COR-L47 (cell line): ENCODE measurements around the gene NME8.
"Not testable (repeated sequence)": the region's sequence is repeated elsewhere in the genome, so short reads cannot be mapped to it uniquely, and the experiment has no call there.

ENCODE experiments used
- DNase-seq: peaks from one replicate; lab custom pipeline; 2025; lab: John Stamatoyannopoulos, UW

The NME8 gene, protein sequence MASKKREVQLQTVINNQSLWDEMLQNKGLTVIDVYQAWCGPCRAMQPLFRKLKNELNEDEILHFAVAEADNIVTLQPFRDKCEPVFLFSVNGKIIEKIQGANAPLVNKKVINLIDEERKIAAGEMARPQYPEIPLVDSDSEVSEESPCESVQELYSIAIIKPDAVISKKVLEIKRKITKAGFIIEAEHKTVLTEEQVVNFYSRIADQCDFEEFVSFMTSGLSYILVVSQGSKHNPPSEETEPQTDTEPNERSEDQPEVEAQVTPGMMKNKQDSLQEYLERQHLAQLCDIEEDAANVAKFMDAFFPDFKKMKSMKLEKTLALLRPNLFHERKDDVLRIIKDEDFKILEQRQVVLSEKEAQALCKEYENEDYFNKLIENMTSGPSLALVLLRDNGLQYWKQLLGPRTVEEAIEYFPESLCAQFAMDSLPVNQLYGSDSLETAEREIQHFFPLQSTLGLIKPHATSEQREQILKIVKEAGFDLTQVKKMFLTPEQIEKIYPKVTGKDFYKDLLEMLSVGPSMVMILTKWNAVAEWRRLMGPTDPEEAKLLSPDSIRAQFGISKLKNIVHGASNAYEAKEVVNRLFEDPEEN

DNA sequence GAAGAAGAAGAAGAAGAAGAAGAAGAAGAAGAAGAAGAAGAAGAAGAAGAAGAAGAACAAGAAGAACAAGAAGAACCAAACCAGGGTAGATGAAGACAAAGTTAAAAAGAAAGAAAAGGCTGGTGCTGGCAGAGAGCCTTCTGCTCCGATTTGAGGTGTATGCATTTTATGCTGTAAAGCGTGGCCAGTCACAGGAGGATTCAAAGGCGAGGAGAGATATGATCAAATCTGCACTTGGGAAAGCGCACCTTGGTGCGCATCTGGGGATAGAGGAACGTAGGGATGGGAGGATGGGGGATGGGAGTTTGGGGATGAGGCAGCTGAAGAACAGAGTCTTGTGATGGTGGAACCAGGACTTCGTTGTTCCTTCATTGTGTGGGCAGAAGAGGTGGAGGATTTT is at the start of gene NME8:
TSS of gene NME8 (plus strand) at position 301 of the 400 bp plus-strand sequence. CDS start 1,670 bp downstream, outside the sequence.
- no peak for DNase-seq

DNA sequence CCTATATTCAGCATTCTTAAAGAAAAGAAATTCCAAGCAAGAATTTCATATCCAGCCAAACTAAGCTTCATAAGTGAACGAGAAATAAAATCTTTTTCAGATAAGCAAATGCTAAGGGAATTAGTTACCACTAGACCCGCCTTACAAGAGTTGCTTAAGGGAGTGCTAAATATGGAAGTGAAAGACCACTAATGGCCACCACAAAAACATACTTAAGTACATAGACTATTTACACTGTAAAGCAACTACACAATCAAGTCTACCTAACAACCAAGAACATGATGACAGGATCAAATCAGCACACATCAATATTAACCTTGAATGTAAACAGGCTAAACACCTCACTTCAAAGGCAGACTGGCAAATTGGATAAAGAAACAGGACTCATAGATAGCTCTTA is 42.2 kb upstream of the NME8 start:
- DNase-seq, result no peak

DNA sequence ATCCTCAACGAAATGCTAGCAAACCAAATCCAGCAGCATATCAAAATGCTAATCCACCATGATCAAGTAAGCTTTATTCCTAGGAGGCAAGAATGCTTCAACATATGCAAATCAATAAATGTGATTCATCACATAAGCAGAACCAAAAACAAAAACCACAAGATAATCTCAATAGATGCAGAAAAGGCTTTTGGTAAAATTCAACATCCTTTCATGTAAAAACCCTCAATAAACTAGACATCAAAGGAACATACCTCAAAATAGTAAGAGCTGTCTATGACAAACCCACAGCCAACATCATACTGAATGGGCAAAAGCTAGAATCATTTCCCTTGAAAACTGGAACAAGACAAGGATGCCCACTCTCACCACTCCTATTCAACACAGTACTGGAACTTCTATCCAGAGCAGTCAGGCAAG is 36.2 kb upstream of the NME8 start:
- not testable (repeated sequence) for DNase-seq

DNA sequence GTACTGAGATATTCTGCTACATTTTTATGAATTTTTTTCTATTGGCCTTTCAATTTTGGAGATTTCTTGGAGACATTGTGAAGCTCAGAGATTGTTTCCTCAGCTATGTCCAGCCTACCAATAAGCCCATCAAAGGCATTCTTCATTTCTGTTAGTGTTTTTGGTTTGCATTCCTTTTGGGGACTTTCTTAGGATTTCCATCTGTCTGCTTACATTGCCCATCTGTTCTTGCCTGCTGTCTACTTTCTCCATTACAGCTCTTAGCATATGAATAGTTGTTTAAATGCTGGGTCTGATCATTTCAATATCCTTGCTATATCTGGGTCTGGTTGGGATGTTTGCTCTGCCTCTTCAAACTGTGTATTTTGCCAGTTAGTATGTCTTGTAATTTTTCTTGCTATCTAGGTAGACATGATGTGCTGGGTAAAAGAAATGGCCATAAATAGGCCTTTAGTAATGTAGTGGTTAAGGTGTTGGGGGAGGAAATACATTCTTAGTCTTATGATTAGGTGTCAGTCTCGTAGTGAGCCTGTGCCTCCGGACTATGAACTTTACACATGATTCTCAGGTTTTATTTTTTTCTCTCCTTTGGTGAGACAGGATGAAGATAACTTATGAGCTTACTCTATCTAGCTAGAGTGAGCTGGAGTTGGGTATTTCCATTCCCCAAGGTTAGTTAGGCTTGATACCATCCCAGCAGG is 32.6 kb upstream of the NME8 start:
- no peak for DNase-seq

DNA sequence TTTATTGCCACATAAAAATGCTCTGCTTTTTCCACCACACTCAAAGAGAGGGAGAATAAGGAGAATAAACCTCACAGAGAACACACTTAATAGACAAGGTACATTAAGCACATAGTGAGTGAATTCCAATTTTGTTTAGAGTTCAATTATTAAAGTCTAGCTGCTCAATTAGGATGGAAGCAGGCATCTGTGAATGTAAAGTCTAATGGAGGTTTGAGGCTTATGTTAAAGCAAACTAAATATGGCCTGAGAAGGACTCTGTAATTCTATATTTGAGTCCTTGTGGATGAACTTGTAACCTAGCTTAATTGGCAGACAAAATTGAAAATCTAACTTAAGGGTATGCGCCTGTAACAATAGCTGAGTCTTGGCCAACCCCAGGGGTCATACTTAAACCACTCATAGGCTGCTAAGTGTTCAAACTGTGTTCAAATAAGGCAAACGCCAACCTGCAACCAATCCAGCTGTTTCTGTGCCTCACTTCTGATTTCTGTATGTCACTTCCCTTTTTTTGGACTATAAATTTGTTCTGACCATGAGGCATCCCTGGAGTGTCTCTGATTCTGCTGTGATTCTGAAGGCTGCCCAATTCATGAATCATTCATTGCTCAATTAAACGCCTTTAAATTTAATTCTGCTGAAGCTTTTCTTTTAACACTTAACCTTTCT is 31.3 kb upstream of the NME8 start:
- DNase-seq, result no peak

DNA sequence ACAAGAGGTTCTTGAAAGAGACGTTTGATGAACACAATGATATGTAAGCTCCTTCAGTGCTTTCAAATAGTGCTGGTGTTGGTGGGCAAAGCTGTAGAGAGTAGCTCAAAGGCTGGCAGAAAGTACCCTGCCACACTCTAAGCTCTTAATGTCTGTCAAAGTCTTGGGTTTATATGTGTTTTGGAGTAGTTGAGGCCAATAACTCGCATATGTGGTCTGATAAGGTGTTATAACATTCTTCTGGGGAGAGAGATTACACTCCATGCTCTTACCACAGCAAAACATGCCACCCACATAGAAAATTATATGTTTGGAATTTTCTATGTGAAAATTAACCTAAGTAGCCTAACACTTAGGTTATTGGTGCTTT is 30.8 kb upstream of the NME8 start:
- DNase-seq, result no peak

DNA sequence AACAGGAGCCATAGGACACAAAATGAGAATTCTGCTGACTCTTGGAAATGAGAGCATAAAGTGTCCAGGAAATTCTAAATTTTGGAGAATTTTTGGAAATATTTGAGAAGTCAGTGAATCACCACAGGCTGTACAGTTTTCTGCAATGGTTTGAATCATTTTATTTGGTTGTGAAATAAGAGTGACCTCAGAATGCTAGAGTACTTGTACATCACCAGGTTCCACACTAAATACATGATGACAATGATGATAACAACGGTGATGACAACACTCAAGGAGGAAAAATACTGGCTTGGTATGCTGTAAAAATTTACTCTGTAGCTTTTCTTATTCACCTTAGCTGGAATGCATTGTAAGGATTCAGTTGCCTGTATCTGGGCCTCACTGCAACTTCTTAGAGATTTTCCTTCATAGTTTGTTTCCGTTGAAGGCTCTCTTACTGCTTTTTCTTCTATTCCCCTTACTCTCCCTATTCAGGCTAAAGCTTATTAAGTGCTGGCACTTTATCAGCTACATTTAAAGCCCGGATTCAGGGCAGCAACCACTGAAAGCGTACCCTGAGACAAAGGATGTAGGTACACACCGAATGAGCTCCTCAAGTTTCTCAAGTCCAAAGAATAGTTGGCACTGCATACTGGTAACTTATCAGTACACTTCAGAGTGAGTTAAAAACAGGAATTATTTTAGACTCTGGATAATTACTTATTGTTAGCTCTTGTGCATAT is 30.2 kb upstream of the NME8 start:
- no peak for DNase-seq

DNA sequence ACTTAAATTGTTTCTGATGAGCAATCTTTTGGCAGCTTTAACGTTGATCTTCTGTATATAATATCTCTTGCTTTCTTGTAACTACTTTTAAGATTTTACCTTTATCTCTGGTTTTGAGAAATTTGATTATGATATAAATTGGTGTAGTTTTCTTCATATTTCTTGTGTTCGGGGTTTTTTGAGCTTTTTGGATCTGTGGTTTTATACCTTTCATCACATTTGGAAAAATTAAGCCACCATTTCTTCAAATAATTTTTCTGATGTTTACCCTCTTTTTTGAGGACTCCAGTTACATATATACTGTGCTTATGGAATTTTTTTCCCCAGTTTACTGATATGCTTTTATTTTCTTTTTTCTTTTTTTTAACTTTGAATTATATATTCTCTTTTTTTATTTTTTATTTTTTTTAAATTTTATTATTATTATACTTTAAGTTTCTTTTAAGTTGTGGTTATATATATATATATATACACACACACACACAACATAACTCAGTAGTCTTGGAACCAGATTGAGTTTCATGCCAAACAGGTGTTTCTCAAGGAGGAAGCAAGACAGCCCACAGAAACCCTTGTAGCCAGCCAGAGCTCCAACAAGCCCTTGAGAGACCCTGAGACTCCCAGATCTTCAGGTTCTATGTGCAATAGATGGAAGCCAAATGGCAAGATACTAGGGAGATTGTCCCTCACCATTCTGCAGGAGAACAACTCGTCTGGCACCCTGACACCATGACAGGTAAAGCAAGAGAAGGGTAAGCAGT is 27.5 kb upstream of the NME8 start:
- DNase-seq, result no peak

DNA sequence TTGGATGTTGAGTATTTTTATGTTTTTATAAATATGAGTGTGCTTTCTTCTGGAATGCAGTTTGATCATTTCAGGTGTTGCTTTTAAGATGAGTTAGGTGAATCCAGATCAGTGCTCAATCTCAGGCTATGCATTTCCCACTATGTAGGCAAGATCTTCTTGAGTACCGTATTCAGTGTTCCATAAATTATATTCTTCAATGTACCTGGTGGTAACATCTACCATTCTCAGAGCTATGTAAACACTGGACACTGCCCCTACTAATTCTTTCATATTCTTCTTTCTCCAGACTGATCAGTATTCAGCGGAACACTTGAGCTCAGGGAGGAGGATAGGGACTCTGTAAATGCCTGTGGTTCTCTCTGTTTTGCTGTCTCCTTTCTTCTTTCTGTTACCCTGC is 25.5 kb upstream of the NME8 start:
- DNase-seq, result no peak

DNA sequence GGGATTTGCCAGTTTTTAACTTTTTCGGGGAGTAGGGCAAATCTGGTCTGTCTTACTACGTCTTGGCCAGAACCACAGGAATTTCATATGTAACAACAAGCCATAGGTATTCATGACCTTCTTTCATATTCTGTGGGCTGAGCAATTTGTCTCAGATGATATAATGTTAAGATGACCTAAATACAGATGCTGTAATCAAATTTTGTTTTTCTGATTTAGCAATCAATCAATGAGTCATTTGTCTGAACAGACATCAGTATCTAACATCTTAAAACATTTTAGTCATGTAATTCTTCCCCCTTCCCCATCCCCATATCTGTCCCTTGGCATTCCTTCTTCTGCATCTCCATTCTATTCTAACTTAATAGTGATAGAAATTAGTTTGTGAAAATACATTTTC is 24.8 kb upstream of the NME8 start:
- no peak for DNase-seq

DNA sequence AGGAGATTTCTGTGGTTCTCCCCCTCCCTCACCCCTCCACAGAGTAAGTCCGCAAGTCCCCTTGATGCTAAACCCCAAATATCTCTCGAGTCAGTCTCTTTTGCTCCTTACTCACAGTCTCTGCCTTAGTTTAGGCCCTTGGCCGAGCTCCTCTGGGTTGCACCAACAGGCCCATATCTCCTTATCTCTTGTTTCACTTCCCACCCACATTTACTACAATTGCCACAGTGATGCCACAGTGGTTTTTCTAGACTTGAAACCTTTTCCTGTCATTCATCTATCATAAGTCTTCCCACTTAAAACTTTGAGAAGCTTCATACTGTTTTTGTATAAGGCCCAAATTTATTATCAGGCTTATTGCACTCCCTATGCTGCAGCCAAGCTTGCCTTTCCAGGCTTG is 23.4 kb upstream of the NME8 start:
- no peak for DNase-seq

DNA sequence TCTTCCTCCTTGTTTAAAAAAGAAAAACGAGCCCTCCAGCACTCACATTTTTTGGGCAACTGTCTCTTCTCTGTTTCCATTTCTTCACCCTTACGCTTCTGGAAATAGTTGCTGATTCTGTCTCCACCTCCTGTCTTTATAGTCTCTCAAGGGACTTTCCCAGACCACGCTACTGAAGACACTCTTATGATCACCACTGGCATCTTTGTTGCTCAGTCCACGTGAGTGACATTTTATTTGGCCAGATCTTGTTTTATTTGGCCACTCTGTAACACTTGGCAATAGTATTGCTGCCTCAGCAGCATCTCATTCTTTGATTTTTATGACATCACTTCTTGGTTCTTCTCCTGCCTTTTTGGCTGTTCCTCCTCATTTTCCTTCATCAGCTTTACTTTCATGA is 21.6 kb upstream of the NME8 start:
- DNase-seq, result no peak

DNA sequence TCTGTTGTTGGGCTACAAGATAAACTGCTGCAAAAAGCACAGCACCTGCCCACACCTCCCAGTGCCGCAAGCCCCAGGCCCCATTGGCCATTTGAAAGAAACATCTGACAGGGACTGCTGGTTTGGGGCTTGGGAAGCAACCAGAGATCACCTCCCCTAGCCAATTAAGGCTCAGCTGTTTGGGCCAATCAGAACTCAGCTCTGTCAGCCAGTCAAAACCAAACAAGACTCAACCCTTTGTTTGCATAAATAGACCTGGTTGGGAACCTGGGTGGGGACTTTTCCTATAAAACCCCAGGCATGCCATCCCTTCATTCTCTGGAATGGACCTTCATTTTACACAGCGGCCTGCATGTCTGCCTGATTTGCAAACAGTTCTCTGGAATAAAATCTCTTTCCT is 17.2 kb upstream of the NME8 start:
- no peak for DNase-seq

DNA sequence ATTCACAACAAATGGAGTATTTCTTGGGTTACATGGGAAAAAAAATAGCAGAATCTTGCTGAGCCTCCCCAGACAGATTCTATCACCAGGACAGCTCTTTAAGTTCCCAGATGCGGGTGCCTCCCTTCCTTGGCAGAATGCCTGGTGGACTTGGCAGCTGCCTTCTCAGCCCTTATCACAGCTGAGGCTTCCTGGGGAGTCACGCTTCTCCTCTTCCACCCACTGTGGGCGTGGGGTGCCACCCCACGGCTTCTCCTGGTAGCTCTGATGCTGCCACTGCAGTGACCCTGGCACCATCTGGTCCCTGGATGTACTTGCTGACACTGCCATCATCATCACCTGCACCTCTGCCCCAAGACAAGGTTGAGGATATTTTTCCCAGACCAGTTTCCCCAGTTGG is 16.2 kb upstream of the NME8 start:
- DNase-seq, result peak; percentile 89

DNA sequence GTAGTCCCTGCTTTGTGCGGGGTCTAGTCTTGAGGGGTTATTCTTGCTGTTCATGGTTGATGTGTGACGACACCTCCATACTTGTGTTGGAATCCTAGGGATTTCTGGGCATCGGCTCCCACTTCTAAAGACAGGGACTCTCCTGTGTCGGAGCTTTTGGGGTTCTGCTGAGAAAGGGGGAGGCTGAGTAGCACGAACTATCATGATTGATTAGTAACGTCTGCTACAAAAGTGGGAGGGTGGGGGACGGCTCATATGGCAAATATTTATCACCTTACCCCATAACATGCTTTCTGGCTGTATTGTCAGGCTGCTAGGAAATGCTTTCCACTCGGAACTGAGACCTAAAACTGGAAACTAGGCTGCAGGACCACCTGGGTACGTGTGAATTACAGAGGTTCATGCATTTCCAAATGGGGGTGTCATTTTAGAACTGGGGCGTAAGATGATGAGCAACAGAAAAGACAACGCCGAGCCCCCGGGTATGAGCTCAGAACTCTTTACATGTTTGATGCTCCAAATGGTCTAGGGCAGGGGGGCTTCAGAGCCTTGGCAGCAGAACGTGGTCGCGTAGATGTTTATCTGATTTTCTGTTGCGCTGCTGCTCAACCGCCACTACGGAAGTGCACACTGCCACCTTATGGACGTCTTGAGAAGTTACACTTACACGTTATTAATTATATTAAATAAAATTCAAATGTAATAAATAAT is 15.1 kb upstream of the NME8 start:
- DNase-seq, result peak; percentile 38

DNA sequence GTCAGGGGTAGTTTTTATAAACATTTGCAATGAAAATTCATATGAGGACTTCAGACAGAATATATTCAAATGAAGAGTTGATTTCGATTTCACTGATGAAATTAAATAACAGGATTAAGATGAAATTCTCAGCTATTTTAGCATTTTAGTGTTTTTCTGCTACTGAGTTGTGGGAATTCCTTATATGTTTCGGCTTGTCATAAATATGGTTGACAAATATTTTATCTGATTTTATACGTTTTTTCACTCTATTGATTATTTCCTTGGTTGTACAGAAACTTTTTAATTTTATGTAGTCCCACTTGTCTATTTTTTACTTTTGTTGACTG is 14.6 kb upstream of the NME8 start:
- no peak for DNase-seq

DNA sequence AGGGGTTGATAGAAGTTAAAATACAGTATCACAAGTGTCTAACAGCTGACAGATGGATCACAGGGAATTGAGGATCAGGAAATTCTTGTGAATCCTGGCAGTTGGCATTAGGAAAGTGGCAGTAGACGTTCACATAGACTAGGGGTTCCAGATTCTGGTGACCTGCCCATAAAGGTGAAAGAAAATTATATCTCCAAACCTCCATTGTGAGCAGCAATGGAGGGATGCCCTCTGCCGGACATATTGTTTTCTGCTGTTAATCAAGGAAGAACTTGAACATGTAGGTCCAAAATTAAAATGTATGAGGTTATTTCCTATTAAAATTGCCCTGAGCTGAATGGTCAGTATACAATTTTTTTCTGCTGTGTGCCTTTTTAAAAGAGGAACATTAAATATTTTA is 5.1 kb downstream of the NME8 start:
- DNase-seq, result no peak

DNA sequence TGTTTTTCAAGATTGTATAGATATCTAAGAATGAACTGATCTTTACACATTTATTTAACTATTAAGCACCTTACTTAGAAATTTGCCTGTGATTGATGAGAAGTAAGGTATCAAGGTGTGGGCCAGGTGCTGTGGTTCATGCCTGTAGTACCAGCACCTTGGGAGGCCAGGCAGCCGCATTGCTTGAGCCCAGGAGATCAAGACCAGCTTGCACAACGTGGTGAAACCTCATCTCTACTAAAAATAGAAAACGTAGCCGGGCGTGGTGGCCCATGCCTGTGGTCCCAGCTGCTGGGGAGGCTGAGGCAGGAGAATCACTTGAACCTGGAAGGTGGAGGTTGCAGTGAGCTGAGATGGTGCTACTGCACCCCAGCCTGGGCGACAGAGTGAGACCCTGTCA is 33.7 kb downstream of the NME8 start:
- no peak for DNase-seq

DNA sequence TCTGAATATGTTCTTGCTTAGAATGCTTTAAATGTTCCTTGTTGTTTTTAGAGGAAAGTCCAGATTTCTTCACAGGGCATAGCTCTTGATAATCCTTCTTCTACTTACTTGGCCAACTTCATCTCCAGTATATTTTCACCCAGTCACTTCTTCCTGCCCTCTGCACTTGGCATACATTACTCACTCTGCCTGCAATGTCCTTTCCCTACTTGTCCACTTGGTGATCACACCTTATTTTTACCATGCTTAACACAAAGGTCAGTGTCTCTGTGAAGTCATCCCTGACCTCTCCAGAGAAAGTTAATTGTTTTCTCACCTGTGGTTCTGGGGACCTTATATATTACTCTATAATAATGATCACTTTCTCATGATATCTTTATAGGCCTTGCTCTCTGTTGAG is 45.0 kb downstream of the NME8 start:
- no peak for DNase-seq

DNA sequence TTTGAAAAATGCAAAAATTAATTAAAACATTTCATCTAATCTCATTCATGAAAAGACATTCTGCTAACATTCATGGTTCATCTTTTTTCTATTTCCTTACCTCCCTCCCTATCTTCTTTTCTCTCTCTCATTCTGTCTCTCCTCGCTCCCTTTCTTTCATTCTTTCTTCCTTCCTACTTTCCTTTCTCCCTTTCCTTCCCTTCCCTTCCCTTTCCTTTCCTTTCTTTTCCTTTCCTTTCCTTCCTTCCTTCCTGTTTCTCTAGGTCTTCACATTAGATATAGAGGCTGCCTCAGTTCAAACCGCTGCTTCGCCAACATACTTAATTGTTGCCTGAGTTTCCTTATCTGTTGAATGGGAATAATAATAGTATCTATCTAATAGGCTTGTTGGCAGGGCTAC is 46.3 kb downstream of the NME8 start:
- no peak for DNase-seq

DNA sequence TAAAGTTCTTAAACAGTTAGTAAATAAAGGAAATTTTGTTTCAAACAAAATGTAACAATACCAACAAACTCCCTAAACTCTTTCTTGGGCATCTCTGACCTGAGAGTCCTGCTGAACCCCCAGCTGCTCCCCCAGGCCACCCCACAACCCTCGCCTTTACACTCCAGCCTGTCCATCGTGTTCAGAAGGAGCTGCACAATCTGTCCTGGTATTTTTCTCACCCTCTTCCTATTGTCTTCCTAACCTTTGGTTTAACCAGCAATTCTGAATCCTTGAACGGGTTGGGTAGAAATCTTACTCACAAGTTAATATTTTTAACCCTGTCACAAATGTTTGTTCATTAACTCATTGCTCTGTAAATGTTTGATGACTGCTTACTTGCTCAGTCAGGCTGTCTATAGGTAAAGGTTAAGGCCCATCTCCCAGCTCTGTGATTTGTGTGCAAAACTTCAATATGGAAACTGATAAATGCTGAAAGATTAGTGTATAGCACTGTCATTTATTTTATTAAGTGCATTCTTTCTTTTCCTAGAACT is 51.4 kb downstream of the NME8 start:
- DNase-seq, result no peak
